ENCODE measurements around the gene C11orf54.

Gene C11orf54

GRCh38 chr11:93704237-93704636 lies 37.2 kb upstream of the C11orf54 start:
- H3K27ac ChIP-seq, result no peak overlapping the region
- H3K9me3 ChIP-seq (ENCODE audit: severe bottlenecking), result no peaks in the 10 kb centered on the region
- no peaks in the 10 kb centered on the region for H3K27me3 ChIP-seq (ENCODE audit: insufficient read depth, low read depth, severe bottlenecking)
- TF ChIP-seq CTCF (IDR thresholded peaks at IDR 0.05; ENCODE audit: low read depth, low read length), result no peak
- DNase-seq, result no peak
- peaks cover 81% of the 10 kb centered on the region for H3K36me3 ChIP-seq
- no peak overlapping the region for H3K4me3 ChIP-seq (ENCODE audit: low read depth, low read length)

GRCh38 chr11:93710239-93710638 lies 31.2 kb upstream of the C11orf54 start:
- Histone ChIP-seq H3K27ac (no peak overlapping the region), H3K9me3 (ENCODE audit: severe bottlenecking) (peaks cover 5% of the 10 kb centered on the region), H3K36me3 (peaks cover 92% of the 10 kb centered on the region), H3K4me3 (ENCODE audit: low read depth, low read length) (no peak overlapping the region), H3K27me3 (ENCODE audit: insufficient read depth, low read depth, severe bottlenecking) (no peaks in the 10 kb centered on the region)
- TF ChIP-seq CTCF (IDR thresholded peaks at IDR 0.05; ENCODE audit: low read depth, low read length), result no peak
- DNase-seq, result no peak

GRCh38 chr11:93712678-93713077 lies 28.8 kb upstream of the C11orf54 start:
- Histone ChIP-seq H3K4me3 (ENCODE audit: low read depth, low read length) (no peak overlapping the region), H3K27ac (no peak overlapping the region), H3K36me3 (peaks cover 94% of the 10 kb centered on the region), H3K9me3 (ENCODE audit: severe bottlenecking) (peaks cover 5% of the 10 kb centered on the region), H3K27me3 (ENCODE audit: insufficient read depth, low read depth, severe bottlenecking) (no peaks in the 10 kb centered on the region)
- DNase-seq, result no peak
- TF ChIP-seq CTCF (IDR thresholded peaks at IDR 0.05; ENCODE audit: low read depth, low read length), result no peak

GRCh38 chr11:93715797-93716396 lies 25.6 kb upstream of the C11orf54 start:
- no peaks in the 10 kb centered on the region for H3K27me3 ChIP-seq (ENCODE audit: insufficient read depth, low read depth, severe bottlenecking)
- no peaks in the 10 kb centered on the region for H3K9me3 ChIP-seq (ENCODE audit: severe bottlenecking)
- no peak overlapping the region for H3K4me3 ChIP-seq (ENCODE audit: low read depth, low read length)
- peaks cover 67% of the 10 kb centered on the region for H3K36me3 ChIP-seq
- DNase-seq, result no peak
- no peak for TF ChIP-seq CTCF (IDR thresholded peaks at IDR 0.05; ENCODE audit: low read depth, low read length)
- H3K27ac ChIP-seq, result no peak overlapping the region

GRCh38 chr11:93717501-93717900 lies 24.0 kb upstream of the C11orf54 start:
- H3K36me3 ChIP-seq, result peaks cover 68% of the 10 kb centered on the region
- no peak for TF ChIP-seq CTCF (IDR thresholded peaks at IDR 0.05; ENCODE audit: low read depth, low read length)
- no peak overlapping the region for H3K4me3 ChIP-seq (ENCODE audit: low read depth, low read length)
- no peaks in the 10 kb centered on the region for H3K9me3 ChIP-seq (ENCODE audit: severe bottlenecking)
- no peak overlapping the region for H3K27ac ChIP-seq
- no peaks in the 10 kb centered on the region for H3K27me3 ChIP-seq (ENCODE audit: insufficient read depth, low read depth, severe bottlenecking)
- no peak for DNase-seq

GRCh38 chr11:93718057-93718563 lies 23.4 kb upstream of the C11orf54 start:
- H3K36me3 ChIP-seq, result peaks cover 70% of the 10 kb centered on the region
- no peak overlapping the region for H3K27ac ChIP-seq
- DNase-seq, result no peak
- H3K27me3 ChIP-seq (ENCODE audit: insufficient read depth, low read depth, severe bottlenecking), result no peaks in the 10 kb centered on the region
- H3K9me3 ChIP-seq (ENCODE audit: severe bottlenecking), result no peaks in the 10 kb centered on the region
- no peak for TF ChIP-seq CTCF (IDR thresholded peaks at IDR 0.05; ENCODE audit: low read depth, low read length)
- no peak overlapping the region for H3K4me3 ChIP-seq (ENCODE audit: low read depth, low read length)
